K562 (cell line): ENCODE data around the gene FEN1. TPM values are rescaled to one million over a fixed set of nuclear protein-coding genes. Genes with fewer than 3 reads are reported as not detected.

Source experiments
- AFF1 ChIP-seq, 2 experiments: fragments of 450-650 bp; IDR thresholded peaks; 2 replicates each; pipeline ENCODE4 v1.6.1; 2018; ENCODE audit warnings: mild to moderate bottlenecking in 2 of 2, low read depth in 1 of 2; ENCODE audit not compliant: partially characterized antibody in 2 of 2
- ARID4B ChIP-seq: sonication (generic); formaldehyde crosslinking; IDR thresholded peaks from 2 replicates; pipeline ENCODE4 v1.8.0; 2022; ENCODE audit warnings: mild to moderate bottlenecking, missing genetic modification reagents
- CHD2 ChIP-seq: IDR thresholded peaks from 2 replicates; pipeline ENCODE4 v1.6.1; 2011; ENCODE audit warnings: low read depth, low read length
- DACH1 ChIP-seq: fragments of 450-650 bp; IDR thresholded peaks from 2 replicates; pipeline ENCODE4 v1.6.1; 2018; ENCODE audit not compliant: partially characterized antibody
- ELF4 ChIP-seq: fragments of 450-650 bp; formaldehyde crosslinking; IDR thresholded peaks from 2 replicates; pipeline ENCODE4 v1.4.0; 2022; ENCODE audit warnings: missing genetic modification characterization
- ETS1 ChIP-seq: conservative IDR thresholded peaks from 2 replicates; pipeline ENCODE4 v1.6.1; 2011; ENCODE audit warnings: low read depth, mild to moderate bottlenecking, low read length; ENCODE audit not compliant: control insufficient read depth
- FOXK1 ChIP-seq: sonication (generic); formaldehyde crosslinking; IDR thresholded peaks from 2 replicates; pipeline ENCODE4 v1.8.0; 2022; ENCODE audit warnings: missing genetic modification reagents, mild to moderate bottlenecking, borderline replicate concordance
- GABPB1 ChIP-seq: sonication (generic); formaldehyde crosslinking; IDR thresholded peaks from 2 replicates; pipeline ENCODE4 v1.8.0; 2022; ENCODE audit warnings: mild to moderate bottlenecking, missing genetic modification reagents
- GTF2A2 ChIP-seq: IDR thresholded peaks from 2 replicates; pipeline ENCODE4 v1.6.1; 2016; ENCODE audit warnings: mild to moderate bottlenecking, missing genetic modification characterization, missing compliant biosample characterization
- MYNN ChIP-seq, 2 experiments: sonication (generic); formaldehyde crosslinking in 1 of 2; IDR thresholded peaks; 2 replicates each; pipeline versions ENCODE4 v1.5.0 to v1.6.1; 2016 to 2020; ENCODE audit warnings: antibody characterized with exemption in 1 of 2, missing genetic modification reagents in 1 of 2
- NCOA4 ChIP-seq: fragments of 450-650 bp; IDR thresholded peaks from 2 replicates; pipeline ENCODE4 v1.6.1; 2018; ENCODE audit warnings: mild to moderate bottlenecking; ENCODE audit not compliant: partially characterized antibody
- NFIC ChIP-seq: fragments of 450-650 bp; IDR thresholded peaks from 2 replicates; pipeline ENCODE4 v1.6.1; 2017; ENCODE audit warnings: mild to moderate bottlenecking, inconsistent platforms
- PML ChIP-seq: IDR thresholded peaks from 2 replicates; pipeline ENCODE4 v1.6.1; 2012; ENCODE audit warnings: low read length, inconsistent platforms
- PTBP1 ChIP-seq: fragments of 200-400 bp; formaldehyde crosslinking; IDR thresholded peaks from 2 replicates; pipeline ENCODE4 v1.6.1; 2017; ENCODE audit warnings: low read depth, low read length
- SREBF2 ChIP-seq: sonication (generic); formaldehyde crosslinking; IDR thresholded peaks from 2 replicates; pipeline ENCODE4 v1.4.0; 2020; ENCODE audit warnings: mild to moderate bottlenecking, missing genetic modification reagents
- TAF1 ChIP-seq: IDR thresholded peaks from 2 replicates; pipeline ENCODE4 v1.6.1; 2011; ENCODE audit warnings: mild to moderate bottlenecking, low read length, moderate library complexity; ENCODE audit not compliant: insufficient read depth, control insufficient read depth, severe bottlenecking; ENCODE audit errors: extremely low read depth
- TRIM24 ChIP-seq, 2 experiments: fragments of 450-650 bp; IDR thresholded peaks; 2 replicates each; pipeline ENCODE4 v1.6.1; 2016
- ZNF408 ChIP-seq: fragments of 250-450 bp; sonication (Bioruptor Pico); IDR thresholded peaks from 2 replicates; pipeline ENCODE4 v1.4.0; 2020; ENCODE audit warnings: low read depth, mild to moderate bottlenecking, moderate library complexity
- ZNF584 ChIP-seq: fragments of 200-800 bp; sonication (Bioruptor generic); IDR thresholded peaks from 2 replicates; pipeline ENCODE4 v1.6.1; 2016; ENCODE audit warnings: low read depth, mild to moderate bottlenecking, missing genetic modification characterization, missing compliant biosample characterization
- polyA plus RNA-seq, 8 experiments: library from polyadenylated mRNA; depleted of rRNA in 4 of 8; stranded (reverse) in 5 of 8; unstranded in 3 of 8; fragments of >200 nt; fragmentation: Nextera tagmentation in 2 of 8; fragmentation: Illumina TruSeq in 1 of 8; extraction: Ambion mirVana in 2 of 8; extraction: Trizol in 1 of 8; gene quantifications; 2 replicates each; pipeline versions ENCODE4 v1.2.1 to v1.2.3, GENCODE V29; 2011 to 2014; ENCODE audit warnings: inconsistent platforms in 1 of 8, missing spikeins in 1 of 8
- total RNA-seq, 7 experiments: library from RNA; depleted of rRNA in 6 of 7; stranded (reverse); fragments of >200 nt in 6 of 7; fragmentation: Illumina TruSeq in 2 of 7; extraction: Trizol in 2 of 7; gene quantifications; 2 replicates each; pipeline versions ENCODE4 v1.2.1 to v1.2.3, GENCODE V29; 2011 to 2021; ENCODE audit warnings: low replicate concordance in 1 of 7

Gene FEN1
- total and polyA plus RNA-seq, 9 of the 15 experiments (the other 6 are each of a cell fraction or from before 2014, with no cell fraction given) = 58.1 to 156 (median 137) TPM

- TF ChIP-seq ETS1 (no peak), ZNF584 (CRISPR knock-in tag) (no peak), ELF4 (CRISPR knock-in tag) (no peak), GTF2A2 (no peak), FOXK1 (CRISPR knock-in tag) (peak; percentile 9; the same call in 1 of the 2 replicates), TAF1 (peak; percentile 1), PTBP1 (no peak), CHD2 (no peak), SREBF2 (CRISPR knock-in tag) (no peak), TRIM24 (IDR thresholded peaks at IDR 0.05) (no peak), PML (0 out of 2 replicates have a peak, but pooled peaks have one; percentile 11), MYNN (IDR thresholded peaks at IDR 0.05) (no peak), MYNN (CRISPR knock-in tag; IDR thresholded peaks at IDR 0.05) (no peak), NCOA4 (no peak), AFF1 (IDR thresholded peaks at IDR 0.05; ENCODE audit: low read depth in 1 of 2, partially characterized antibody in 2 of 2) (no peak), GABPB1 (CRISPR knock-in tag) (no peak), NFIC (no peak), ARID4B (CRISPR knock-in tag) (no peak), DACH1 (peak; percentile 97), ZNF408 (CRISPR knock-in tag) (no peak)
These were observed 545 bp downstream of the FEN1 start (continued) for GRCh38 chr11:61793083-61793828.
